GM19468 (cell line): ENCODE results near the gene LAP3.

Experiments
- ATAC-seq: cut with Tn5 transposase; IDR thresholded peaks from one replicate; pipeline ENCODE4 v1.9.1; 2021; ENCODE audit warnings: mild to moderate bottlenecking, moderate library complexity, moderate number of reproducible peaks; ENCODE audit not compliant: unreplicated experiment; ENCODE audit errors: extremely low read depth

Gene LAP3

GRCh38 chr4:17613761-17614415 is 36.9 kb downstream of the LAP3 start:
- ATAC-seq, result peak; percentile 49

- peak; percentile 91 for ATAC-seq
Observed at GRCh38 chr4:17614416-17615299, 37.7 kb downstream of the LAP3 start, which contains the start of gene MED28. TSS of gene MED28 (plus strand) at chr4:17614641. CDS start at chr4:17614655, 14 bp downstream.

- no peak for ATAC-seq
Observed at GRCh38 chr4:17616283-17616682, 39.3 kb downstream of the LAP3 start.

GRCh38 chr4:17618926-17619325 is 41.9 kb downstream of the LAP3 start:
- no peak for ATAC-seq

- no peak for ATAC-seq
Observed at GRCh38 chr4:17619416-17620105, 42.6 kb downstream of the LAP3 start.

- ATAC-seq, result no peak
Observed at GRCh38 chr4:17623451-17624001, 46.5 kb downstream of the LAP3 start.

- ATAC-seq, result no peak
Observed at GRCh38 chr4:17624821-17625220, 47.8 kb downstream of the LAP3 start.

GRCh38 chr4:17630228-17630627 is 53.2 kb downstream of the LAP3 start:
- no peak for ATAC-seq

GRCh38 chr4:17633600-17633999 is 56.6 kb downstream of the LAP3 start:
- ATAC-seq, result no peak

- ATAC-seq, result no peak
Observed at GRCh38 chr4:17635056-17635455, 58.1 kb downstream of the LAP3 start.

GRCh38 chr4:17636341-17636695 is 59.3 kb downstream of the LAP3 start:
- ATAC-seq, result no peak

GRCh38 chr4:17636696-17637622 is 60.0 kb downstream of the LAP3 start:
- ATAC-seq, result peak; percentile 80

GRCh38 chr4:17639136-17639535 is 62.1 kb downstream of the LAP3 start:
- ATAC-seq, result no peak

- no peak for ATAC-seq
Observed at GRCh38 chr4:17642398-17642783, 65.4 kb downstream of the LAP3 start.

GRCh38 chr4:17646693-17647092 is 69.7 kb downstream of the LAP3 start:
- ATAC-seq, result no peak

- ATAC-seq, result no peak
Observed at GRCh38 chr4:17647176-17647806, 70.3 kb downstream of the LAP3 start.

GRCh38 chr4:17647927-17648326 is 70.9 kb downstream of the LAP3 start:
- no peak for ATAC-seq

- no peak for ATAC-seq
Observed at GRCh38 chr4:17650406-17650805, 73.4 kb downstream of the LAP3 start.

GRCh38 chr4:17654701-17655100 is 77.7 kb downstream of the LAP3 start:
- no peak for ATAC-seq
